Body of pancreas (tissue), 4 donors: ENCODE measurements around the gene ZDHHC13.

ENCODE experiments used
- POLR2A ChIP-seq, 3 donors: fragments of 450-650 bp; IDR thresholded peaks; one replicate each; pipeline ENCODE4 v1.6.1; 2016; ENCODE audit warnings: antibody characterized with exemption in 3 of 3, mild to moderate bottlenecking in 2 of 3
- TF ChIP-seq, protein P1 (sequence below), 7 experiments: fragments of 450-650 bp in 4 of 7; fragments of 200-600 bp in 3 of 7; sonication (generic) in 3 of 7; IDR thresholded peaks; one replicate each; pipeline ENCODE4 v1.5.1; 2016 to 2019; ENCODE audit warnings: antibody characterized with exemption in 7 of 7

DNA sequence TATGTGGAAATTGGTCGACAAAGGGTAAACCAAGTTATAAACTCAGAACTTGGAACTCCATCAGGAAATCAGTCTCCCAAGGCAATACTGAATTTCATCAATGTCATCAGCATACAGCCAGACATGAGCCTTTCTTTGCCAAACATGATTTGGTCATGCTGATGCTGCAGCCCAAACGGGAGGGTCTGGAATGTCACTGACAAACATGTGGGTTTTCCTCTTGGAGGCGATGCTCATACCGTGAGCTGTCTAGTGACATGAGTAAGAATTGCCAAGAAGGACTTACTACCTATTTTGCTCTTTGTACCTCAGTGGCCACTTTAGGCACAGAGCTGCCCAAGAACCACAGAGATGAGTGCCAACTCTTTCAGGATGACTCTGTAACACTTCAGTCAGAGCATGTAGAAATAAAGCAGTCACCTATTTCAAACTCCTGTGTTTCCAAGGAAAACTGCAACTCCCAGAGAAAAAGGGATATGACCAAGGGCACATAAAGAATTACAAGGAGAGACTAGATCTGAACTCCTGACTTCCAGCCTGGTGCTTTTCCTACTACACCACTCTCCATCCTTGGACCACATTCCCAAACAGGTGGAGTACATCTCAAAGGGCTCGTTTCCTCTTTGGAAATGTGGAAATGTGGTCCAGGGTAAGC lies 32.2 kb upstream of the ZDHHC13 start:
- no peak for TF ChIP-seq POLR2A (IDR thresholded peaks at IDR 0.05)
- TF ChIP-seq, protein P1, sequence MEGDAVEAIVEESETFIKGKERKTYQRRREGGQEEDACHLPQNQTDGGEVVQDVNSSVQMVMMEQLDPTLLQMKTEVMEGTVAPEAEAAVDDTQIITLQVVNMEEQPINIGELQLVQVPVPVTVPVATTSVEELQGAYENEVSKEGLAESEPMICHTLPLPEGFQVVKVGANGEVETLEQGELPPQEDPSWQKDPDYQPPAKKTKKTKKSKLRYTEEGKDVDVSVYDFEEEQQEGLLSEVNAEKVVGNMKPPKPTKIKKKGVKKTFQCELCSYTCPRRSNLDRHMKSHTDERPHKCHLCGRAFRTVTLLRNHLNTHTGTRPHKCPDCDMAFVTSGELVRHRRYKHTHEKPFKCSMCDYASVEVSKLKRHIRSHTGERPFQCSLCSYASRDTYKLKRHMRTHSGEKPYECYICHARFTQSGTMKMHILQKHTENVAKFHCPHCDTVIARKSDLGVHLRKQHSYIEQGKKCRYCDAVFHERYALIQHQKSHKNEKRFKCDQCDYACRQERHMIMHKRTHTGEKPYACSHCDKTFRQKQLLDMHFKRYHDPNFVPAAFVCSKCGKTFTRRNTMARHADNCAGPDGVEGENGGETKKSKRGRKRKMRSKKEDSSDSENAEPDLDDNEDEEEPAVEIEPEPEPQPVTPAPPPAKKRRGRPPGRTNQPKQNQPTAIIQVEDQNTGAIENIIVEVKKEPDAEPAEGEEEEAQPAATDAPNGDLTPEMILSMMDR (IDR thresholded peaks at IDR 0.05): no peak
